Measurements from ENCODE around the gene CPTP.

DNA sequence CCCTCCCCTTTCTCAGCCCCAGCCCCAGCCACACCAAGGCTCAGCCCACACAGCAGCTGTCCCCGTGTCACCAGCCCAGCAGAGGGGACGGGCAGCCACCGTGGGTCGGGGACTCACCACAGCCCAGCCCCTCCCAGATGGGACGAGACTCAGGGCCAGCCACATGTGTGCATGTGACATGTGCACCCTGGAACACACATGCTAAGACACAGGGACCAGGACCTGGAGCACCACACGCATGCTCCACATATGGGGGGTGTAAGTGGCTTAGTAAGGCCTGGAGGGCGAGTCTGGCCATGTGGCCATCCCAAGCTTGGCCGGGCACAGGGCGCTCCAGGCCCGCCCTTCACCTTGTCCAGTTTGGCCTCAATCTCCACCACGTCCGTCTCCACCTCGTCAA is 20.9 kb upstream of the CPTP start:
- TF ChIP-seq, protein P1, sequence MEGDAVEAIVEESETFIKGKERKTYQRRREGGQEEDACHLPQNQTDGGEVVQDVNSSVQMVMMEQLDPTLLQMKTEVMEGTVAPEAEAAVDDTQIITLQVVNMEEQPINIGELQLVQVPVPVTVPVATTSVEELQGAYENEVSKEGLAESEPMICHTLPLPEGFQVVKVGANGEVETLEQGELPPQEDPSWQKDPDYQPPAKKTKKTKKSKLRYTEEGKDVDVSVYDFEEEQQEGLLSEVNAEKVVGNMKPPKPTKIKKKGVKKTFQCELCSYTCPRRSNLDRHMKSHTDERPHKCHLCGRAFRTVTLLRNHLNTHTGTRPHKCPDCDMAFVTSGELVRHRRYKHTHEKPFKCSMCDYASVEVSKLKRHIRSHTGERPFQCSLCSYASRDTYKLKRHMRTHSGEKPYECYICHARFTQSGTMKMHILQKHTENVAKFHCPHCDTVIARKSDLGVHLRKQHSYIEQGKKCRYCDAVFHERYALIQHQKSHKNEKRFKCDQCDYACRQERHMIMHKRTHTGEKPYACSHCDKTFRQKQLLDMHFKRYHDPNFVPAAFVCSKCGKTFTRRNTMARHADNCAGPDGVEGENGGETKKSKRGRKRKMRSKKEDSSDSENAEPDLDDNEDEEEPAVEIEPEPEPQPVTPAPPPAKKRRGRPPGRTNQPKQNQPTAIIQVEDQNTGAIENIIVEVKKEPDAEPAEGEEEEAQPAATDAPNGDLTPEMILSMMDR (IDR thresholded peaks at IDR 0.05) = no peak
- TF ChIP-seq POLR2A (IDR thresholded peaks at IDR 0.05) = no peak

Data from tibial nerve (tissue), 3 donors.